NCI-H128 (cell line): ENCODE results near the gene FIGLA.
"Not testable (repeated sequence)": the region's sequence is repeated elsewhere in the genome, so short reads cannot be mapped to it uniquely, and the experiment has no call there.

Experiments used
- DNase-seq: peaks from one replicate; lab custom pipeline; 2025; ENCODE audit not compliant: unreplicated experiment; lab: John Stamatoyannopoulos, UW

FIGLA gene

GRCh38 chr2:70747284-70747683, 43.2 kb downstream of the FIGLA start:
- DNase-seq = no peak

GRCh38 chr2:70746094-70746974, 44.1 kb downstream of the FIGLA start:
- no peak for DNase-seq

GRCh38 chr2:70745276-70745825, 45.1 kb downstream of the FIGLA start:
- DNase-seq = no peak

GRCh38 chr2:70744397-70744796, 46.0 kb downstream of the FIGLA start:
- DNase-seq = no peak

- no peak for DNase-seq
These were observed 46.8 kb downstream of the FIGLA start for GRCh38 chr2:70743677-70744076.

GRCh38 chr2:70743068-70743467, 47.4 kb downstream of the FIGLA start:
- no peak for DNase-seq

GRCh38 chr2:70739492-70739891, 51.0 kb downstream of the FIGLA start:
- DNase-seq = not testable (repeated sequence)

GRCh38 chr2:70738159-70738558, 52.3 kb downstream of the FIGLA start:
- DNase-seq = no peak

GRCh38 chr2:70735071-70735470, 55.4 kb downstream of the FIGLA start:
- no peak for DNase-seq

GRCh38 chr2:70733646-70734180, 56.7 kb downstream of the FIGLA start:
- DNase-seq = no peak

GRCh38 chr2:70732766-70733645, 57.4 kb downstream of the FIGLA start:
- DNase-seq = no peak

GRCh38 chr2:70730730-70731129, 59.7 kb downstream of the FIGLA start:
- DNase-seq = no peak

GRCh38 chr2:70729647-70730046, 60.8 kb downstream of the FIGLA start:
- DNase-seq = no peak

- no peak for DNase-seq
These were observed 62.3 kb downstream of the FIGLA start for GRCh38 chr2:70728128-70728527.
